ENCODE results near the gene HEPHL1.

- TF ChIP-seq CTCF (IDR thresholded peaks at IDR 0.05; ENCODE audit: insufficient read depth, low read length, poor library complexity, severe bottlenecking) (no peak), EZH2phosphoT487 (conservative IDR thresholded peaks at IDR 0.05; ENCODE audit: low read length) (no peak)
Observed at GRCh38 chr11:94154095-94154856, 133.1 kb downstream of the HEPHL1 start.

All from SU-DHL-6 (cell line).